GM12878 (cell line): ENCODE results near the gene ARHGEF10L. TPM values are rescaled to one million over a fixed set of nuclear protein-coding genes. Genes with fewer than 3 reads are reported as not detected.

ENCODE experiments used
- ATAC-seq: fragments of 200-7000 bp; cut with Tn5 transposase; 3 replicates; pipeline ENCODE4 v1.9.1; 2020; ENCODE audit warnings: mild to moderate bottlenecking, moderate library complexity
- BruUV-seq: library from RNA; stranded (reverse); fragments of 400-500 nt; replicated peaks from 2 replicates; lab custom pipeline; 2021; lab: Mats Ljungman, UMichigan
- CTCF ChIA-PET: fragments of 300-600 bp; sonication (Branson Sonifier 250); formaldehyde crosslinking; extraction: SDS; loops from one replicate; lab custom pipeline; 2021; ENCODE audit warnings: inconsistent platforms; lab: Yijun Ruan, JAX
- POLR2A ChIA-PET: fragments of 350-600 bp; formaldehyde crosslinking; extraction: SDS; loops from one replicate; lab custom pipeline; 2021; ENCODE audit warnings: inconsistent platforms; lab: Charles Lee
- RAD21 ChIA-PET: fragments of 300-600 bp; sonication (Branson Sonifier 250); formaldehyde crosslinking; loops from one replicate; lab custom pipeline; 2023; ENCODE audit warnings: antibody characterized with exemption; ENCODE audit not compliant: unreplicated experiment; lab: Charles Lee
- SMC1A ChIA-PET: fragments of 300-600 bp; sonication (Branson Sonifier 250); formaldehyde crosslinking; loops from one replicate; lab custom pipeline; 2023; ENCODE audit not compliant: unreplicated experiment, uncharacterized antibody; lab: Charles Lee
- DNase-seq: peaks from one replicate; pipeline ENCODE4 v3.0.0-alpha.2; 2011; ENCODE audit warnings: low read depth, low spot score
- FAIRE-seq: peaks from 3 replicates; lab custom pipeline; 2011; peaks lifted over from hg19 to GRCh38; lab: Jason Lieb, UNC
- H2AFZ ChIP-seq: 2 replicates; pipeline ENCODE4 v1.6.0; 2011; ENCODE audit warnings: low read depth, low read length, control low read depth; ENCODE audit not compliant: control insufficient read depth
- H3K27ac ChIP-seq: 2 replicates; pipeline ENCODE4 v1.5.1; 2011; ENCODE audit warnings: control low read depth; ENCODE audit not compliant: control insufficient read depth, insufficient read depth
- H3K27me3 ChIP-seq, 2 experiments: replicated peaks in 1 of 2; 2 replicates each; pipeline versions ENCODE4 v1.6.0 to v1.6.1; 2011; ENCODE audit warnings: low read length in 1 of 2; ENCODE audit not compliant: control insufficient read depth in 2 of 2, insufficient read depth in 2 of 2
- H3K36me3 ChIP-seq, 2 experiments: 2 replicates each; pipeline ENCODE4 v1.5.1; 2011; ENCODE audit warnings: low read length in 1 of 2; ENCODE audit not compliant: control insufficient read depth in 2 of 2, insufficient read depth in 2 of 2
- H3K4me1 ChIP-seq: 2 replicates; pipeline ENCODE4 v1.6.1; 2011; ENCODE audit warnings: mild to moderate bottlenecking, low read length, moderate library complexity, mixed read lengths; ENCODE audit not compliant: control insufficient read depth, insufficient read depth
- H3K4me2 ChIP-seq: 2 replicates; pipeline ENCODE4 v1.6.0; 2011; ENCODE audit warnings: control low read depth; ENCODE audit not compliant: control insufficient read depth, insufficient read depth
- H3K4me3 ChIP-seq: fragments of 200-600 bp; sonication (generic); 2 replicates; pipeline ENCODE4 v1.5.1; 2016
- H3K79me2 ChIP-seq: 2 replicates; pipeline ENCODE4 v1.6.0; 2011; ENCODE audit warnings: low read length; ENCODE audit not compliant: control insufficient read depth, insufficient read depth
- H3K9ac ChIP-seq: 2 replicates; pipeline ENCODE4 v1.8.0; 2011; ENCODE audit warnings: low read length, control low read depth, mixed read lengths; ENCODE audit not compliant: control insufficient read depth, insufficient read depth
- H3K9me3 ChIP-seq: replicated peaks from 3 replicates; pipeline ENCODE4 v1.5.1; 2011; ENCODE audit warnings: mild to moderate bottlenecking, low read length; ENCODE audit not compliant: control insufficient read depth, insufficient read depth
- H4K20me1 ChIP-seq: 2 replicates; pipeline ENCODE4 v1.6.0; 2011; ENCODE audit not compliant: control insufficient read depth, insufficient read depth
- BCL3 ChIP-seq: IDR thresholded peaks from 2 replicates; pipeline ENCODE4 v1.6.1; 2011; ENCODE audit warnings: borderline replicate concordance, low read depth, mild to moderate bottlenecking, moderate library complexity, low read length; ENCODE audit not compliant: insufficient read depth, poor library complexity, severe bottlenecking
- BHLHE40 ChIP-seq, 2 experiments: fragments of 450-650 bp in 1 of 2; IDR thresholded peaks; 2 replicates each; pipeline ENCODE4 v1.6.1; 2011 to 2017; ENCODE audit warnings: low read depth in 2 of 2, borderline replicate concordance in 1 of 2, improper control_type of control experiment in 1 of 2, low read length in 1 of 2, mild to moderate bottlenecking in 1 of 2
- CBX5 ChIP-seq: sonication (generic); IDR thresholded peaks from 2 replicates; pipeline ENCODE4 v1.6.1; 2016; ENCODE audit warnings: low read depth, moderate library complexity, mild to moderate bottlenecking, inconsistent platforms
- CEBPB ChIP-seq, 2 experiments: fragments of 150-350 bp in 1 of 2; IDR thresholded peaks; 2 replicates each; pipeline ENCODE4 v1.6.1; 2012 to 2014; ENCODE audit warnings: low read depth in 2 of 2, low read length in 2 of 2, borderline replicate concordance in 1 of 2, inconsistent platforms in 1 of 2
- CREM ChIP-seq: IDR thresholded peaks from 2 replicates; pipeline ENCODE4 v1.6.1; 2014; ENCODE audit warnings: antibody characterized with exemption, low read depth
- EGR1 ChIP-seq, 2 experiments: IDR thresholded peaks; 1 replicate in 1 of 2; 2 replicates in 1 of 2; pipeline ENCODE4 v1.6.1; 2011 to 2012; ENCODE audit warnings: low read depth in 2 of 2, low read length in 2 of 2, borderline replicate concordance in 1 of 2, mild to moderate bottlenecking in 1 of 2, moderate library complexity in 1 of 2
- HSF1 ChIP-seq: fragments of 150-350 bp; IDR thresholded peaks from 2 replicates; pipeline ENCODE4 v1.6.1; 2014; ENCODE audit warnings: mild to moderate bottlenecking, low read depth, low read length
- MYC ChIP-seq: IDR thresholded peaks from 2 replicates; pipeline ENCODE4 v1.6.1; 2011; ENCODE audit warnings: mild to moderate bottlenecking, low read length, moderate library complexity, inconsistent platforms; ENCODE audit not compliant: insufficient read depth, insufficient replicate concordance, insufficient read length, severe bottlenecking
- NFXL1 ChIP-seq: fragments of 450-650 bp; IDR thresholded peaks from 2 replicates; pipeline ENCODE4 v1.6.1; 2017; ENCODE audit warnings: antibody characterized with exemption, mild to moderate bottlenecking, borderline replicate concordance
- NR2C1 ChIP-seq: fragments of 450-650 bp; IDR thresholded peaks from 2 replicates; pipeline ENCODE4 v1.6.1; 2017; ENCODE audit warnings: antibody characterized with exemption, mild to moderate bottlenecking, moderate library complexity
- NR2F1 ChIP-seq: fragments of 450-650 bp; conservative IDR thresholded peaks from 2 replicates; pipeline ENCODE4 v1.6.1; 2017; ENCODE audit warnings: mild to moderate bottlenecking
- POLR2A ChIP-seq: IDR thresholded peaks from 2 replicates; pipeline ENCODE4 v1.6.1; 2011; ENCODE audit warnings: low read depth, mild to moderate bottlenecking, low read length
- RUNX3 ChIP-seq: IDR thresholded peaks from 2 replicates; pipeline ENCODE4 v1.6.1; 2012; ENCODE audit warnings: low read length, inconsistent platforms
- SMARCA5 ChIP-seq: fragments of 450-650 bp; IDR thresholded peaks from 2 replicates; pipeline ENCODE4 v1.6.1; 2017; ENCODE audit warnings: mild to moderate bottlenecking
- ZNF24 ChIP-seq: fragments of 450-650 bp; IDR thresholded peaks from 2 replicates; pipeline ENCODE4 v1.6.1; 2017; ENCODE audit warnings: antibody characterized with exemption, mild to moderate bottlenecking
- WGBS: methylation state at CpG from one replicate; pipeline ENCODE4 v1.1.6; 2016; ENCODE audit warnings: low lambda C conversion rate; ENCODE audit not compliant: insufficient replicate concordance, insufficient coverage; ENCODE audit errors: missing lambda C conversion rate; 5-methylcytosine and 5-hydroxymethylcytosine counted together
- in situ Hi-C: fragments of 300-500 bp; cut with MboI; formaldehyde crosslinking; loops from 9 replicates; pipeline ENCODE4 v1.14.3; 2018; ENCODE audit warnings: mixed read lengths
- intact Hi-C: fragments of 100-400 bp; cut with micrococcal nuclease; formaldehyde crosslinking; loops from one replicate; pipeline ENCODE4 v1.14.2; 2022; ENCODE audit not compliant: unreplicated experiment
- polyA plus RNA-seq, 11 experiments: library from polyadenylated mRNA; depleted of rRNA in 4 of 11; unstranded in 6 of 11; stranded (reverse) in 5 of 11; fragments of >200 nt; fragmentation: Nextera tagmentation in 4 of 11; fragmentation: Illumina TruSeq in 1 of 11; extraction: Ambion mirVana in 4 of 11; extraction: Trizol in 1 of 11; gene quantifications; 1 replicate in 1 of 11; 2 replicates in 10 of 11; pipeline versions ENCODE4 v1.2.1 to v1.2.3, GENCODE V29; 2011 to 2016; ENCODE audit warnings: inconsistent platforms in 2 of 11, missing spikeins in 2 of 11, low read depth in 1 of 11
- total RNA-seq, 4 experiments: library from RNA; depleted of rRNA in 3 of 4; stranded (reverse); fragments of >200 nt in 3 of 4; fragmentation: Illumina TruSeq in 1 of 4; extraction: Trizol in 1 of 4; gene quantifications; 2 replicates each; pipeline versions ENCODE4 v1.2.1 to v1.2.3, GENCODE V29; 2013 to 2021

Gene ARHGEF10L
- total and polyA plus RNA-seq, 10 of the 15 experiments (the other 5 are each of a cell fraction or from before 2014, with no cell fraction given) = 0.05 to 0.94 (median 0.28) TPM; not detected in 2

DNA sequence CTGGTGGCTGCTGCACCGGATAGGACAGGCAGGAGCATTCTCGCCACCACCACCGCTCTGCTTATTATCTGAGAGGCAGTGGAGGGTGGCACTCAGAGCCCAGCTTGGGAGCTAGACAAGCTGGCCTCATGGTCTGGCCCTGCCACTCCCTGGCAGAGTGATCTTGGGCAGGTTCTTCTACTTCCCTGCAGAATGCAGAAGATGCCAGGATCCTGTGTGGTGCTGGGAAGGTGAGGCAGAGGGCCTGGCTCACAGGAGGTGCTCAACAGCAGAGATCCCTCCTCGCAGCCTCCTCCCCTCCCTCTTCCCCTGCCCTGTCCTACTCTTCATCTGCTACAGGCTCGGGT, 60.4 kb downstream of the ARHGEF10L start:
- H3K9me3 ChIP-seq = no peaks in the 10 kb centered on the region
- BruUV-seq = no TSS peak
- intact Hi-C loops (no loop called here), in situ Hi-C loops (loop anchor here (10.0 kb wide), 1 partner anchor 95 kb away; no protein-coding TSS in a partner anchor)
- no peak overlapping the region for H3K4me2 ChIP-seq
- ChIA-PET RAD21 (interaction anchor here (1.1 to 2.3 kb wide), 5 partner anchors 18 to 99 kb away, joined by 3 to 11 read pairs (median 4); no protein-coding TSS in a partner anchor), POLR2A (no interaction called here), SMC1A (interaction anchor here (0.7 to 1.2 kb wide), 3 partner anchors 25 to 105 kb away, joined by 3 to 4 read pairs (median 3); no protein-coding TSS in a partner anchor), CTCF (interaction anchor here (1.0 to 3.9 kb wide), 5 partner anchors 25 to 105 kb away, joined by 3 to 29 read pairs (median 5); no protein-coding TSS in a partner anchor)
- ATAC-seq = no peak
- no peaks in the 10 kb centered on the region for H3K4me1 ChIP-seq
- peaks cover 0 to 4% of the 10 kb centered on the region in 2 experiments; a peak in 2 of 4 replicates for H3K27me3 ChIP-seq
- H3K9ac ChIP-seq = no peak overlapping the region
- no peak overlapping the region for H2AFZ ChIP-seq
- H3K27ac ChIP-seq = no peak overlapping the region
- FAIRE-seq = no peak
- no peaks in the 10 kb centered on the region for H4K20me1 ChIP-seq
- 9% methylated on average over 5 of the region's 5 CpGs for WGBS
- H3K4me3 ChIP-seq = no peak overlapping the region
- H3K79me2 ChIP-seq = no peaks in the 10 kb centered on the region
- no peak for TF ChIP-seq CBX5
- no peak for TF ChIP-seq ZNF24
- no peak for DNase-seq
- no peaks in the 10 kb centered on the region for H3K36me3 ChIP-seq

DNA sequence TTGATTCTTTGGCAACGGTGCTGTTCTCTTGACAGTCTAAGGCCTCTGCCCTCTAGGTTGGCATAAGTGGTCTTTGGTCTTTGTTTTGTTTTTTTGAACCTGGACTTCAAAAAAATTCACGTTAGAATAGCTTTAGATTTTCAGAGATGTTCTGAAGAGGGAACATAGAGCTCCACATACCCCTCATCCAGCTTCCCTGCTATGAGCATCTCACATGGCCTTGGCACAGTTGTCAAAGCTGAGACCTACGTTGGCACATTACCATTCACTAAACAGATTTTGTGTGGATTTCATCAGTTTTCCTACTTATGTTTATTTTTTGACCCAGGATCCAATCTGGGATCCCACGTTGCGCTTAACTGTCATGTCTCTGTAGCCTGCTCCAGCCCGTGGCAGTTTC, 60.8 kb downstream of the ARHGEF10L start:
- Histone ChIP-seq H3K9ac (no peak overlapping the region), H4K20me1 (no peaks in the 10 kb centered on the region), H2AFZ (no peak overlapping the region), H3K27ac (no peak overlapping the region), H3K9me3 (no peaks in the 10 kb centered on the region), H3K4me3 (no peak overlapping the region), H3K27me3 (peaks cover 0 to 4% of the 10 kb centered on the region in 2 experiments; a peak in 3 of 4 replicates), H3K79me2 (no peaks in the 10 kb centered on the region), H3K4me1 (no peaks in the 10 kb centered on the region), H3K4me2 (no peak overlapping the region), H3K36me3 (no peaks in the 10 kb centered on the region)
- no peak for ATAC-seq
- ChIA-PET RAD21 (interaction anchor here (0.7 to 1.5 kb wide), 5 partner anchors 18 to 99 kb away, joined by 3 to 7 read pairs (median 4); no protein-coding TSS in a partner anchor), SMC1A (interaction anchor here (1.0 to 1.5 kb wide), 3 partner anchors 25 to 106 kb away, joined by 3 to 10 read pairs (median 4); no protein-coding TSS in a partner anchor), CTCF (interaction anchor here (1.0 to 3.9 kb wide), 6 partner anchors 11 to 106 kb away, joined by 3 to 29 read pairs (median 4); no protein-coding TSS in a partner anchor), POLR2A (no interaction called here)
- FAIRE-seq = no peak
- in situ Hi-C loops (loop anchor here (10.0 kb wide), 1 partner anchor 96 kb away; no protein-coding TSS in a partner anchor), intact Hi-C loops (no loop called here)
- BruUV-seq = no TSS peak
- WGBS = 8% methylated on average over 6 of the region's 6 CpGs
- DNase-seq = no peak
- no peak for TF ChIP-seq CREM
- TF ChIP-seq NFXL1 = no peak
- TF ChIP-seq POLR2A = no peak
- no peak for TF ChIP-seq CEBPB (IDR thresholded peaks at IDR 0.05; ENCODE audit: borderline replicate concordance in 1 of 2, low read depth in 2 of 2, low read length in 2 of 2)
- no peak for TF ChIP-seq SMARCA5
- TF ChIP-seq HSF1 = no peak
- TF ChIP-seq BHLHE40 (IDR thresholded peaks at IDR 0.05; ENCODE audit: borderline replicate concordance in 1 of 2, low read depth in 2 of 2, low read length in 1 of 2) = no peak
- no peak for TF ChIP-seq EGR1 (IDR thresholded peaks at IDR 0.05; ENCODE audit: borderline replicate concordance in 1 of 2, low read depth in 2 of 2, low read length in 2 of 2)
- TF ChIP-seq BCL3 = no peak
- TF ChIP-seq RUNX3 = no peak
- TF ChIP-seq MYC = no peak
- TF ChIP-seq NR2F1 = no peak
- no peak for TF ChIP-seq NR2C1
